IMR-90 (cell line): Measurements from ENCODE around the gene OLIG3. TPM values are rescaled to one million over a fixed set of nuclear protein-coding genes. Genes with fewer than 3 reads are reported as not detected.

Experiments
- ATAC-seq: fragments of 200-7000 bp; cut with Tn5 transposase; 2 replicates; pipeline ENCODE4 v1.9.1; 2020; ENCODE audit warnings: low read depth, mild to moderate bottlenecking, moderate library complexity
- BruUV-seq: library from RNA; stranded (reverse); fragments of 400-500 nt; replicated peaks from 2 replicates; lab custom pipeline; 2021; lab: Mats Ljungman, UMichigan
- CTCF ChIA-PET: fragments of 300-600 bp; formaldehyde crosslinking; extraction: SDS; loops from one replicate; lab custom pipeline; 2021; ENCODE audit warnings: antibody characterized with exemption; lab: Yijun Ruan, JAX
- POLR2A ChIA-PET: fragments of 300-600 bp; sonication (Branson Sonifier 250); formaldehyde crosslinking; loops from one replicate; lab custom pipeline; 2022; ENCODE audit warnings: antibody characterized with exemption; ENCODE audit not compliant: unreplicated experiment; lab: Charles Lee
- DNase-seq: peaks from one replicate; pipeline ENCODE4 v3.0.0; 2013
- H2AFZ ChIP-seq: replicated peaks from 2 replicates; pipeline ENCODE3; 2013; ENCODE audit warnings: low read length, mild to moderate bottlenecking; ENCODE audit not compliant: poor library complexity
- H2AK5ac ChIP-seq: 2 replicates; pipeline ENCODE4 v1.6.1; 2013; ENCODE audit warnings: low read depth, low read length, inconsistent platforms
- H2AK9ac ChIP-seq: replicated peaks from 2 replicates; pipeline ENCODE3; 2013; ENCODE audit warnings: mild to moderate bottlenecking, low read depth, low read length, moderate library complexity; ENCODE audit not compliant: poor library complexity
- H2BK120ac ChIP-seq: 2 replicates; pipeline ENCODE4 v1.6.1; 2013; ENCODE audit warnings: low read depth, low read length, inconsistent platforms
- H2BK15ac ChIP-seq: 3 replicates; pipeline ENCODE4 v1.6.1; 2013; ENCODE audit warnings: low read depth, low read length, inconsistent platforms
- H2BK20ac ChIP-seq: 2 replicates; pipeline ENCODE4 v1.6.1; 2013; ENCODE audit warnings: low read depth, mild to moderate bottlenecking, inconsistent platforms, low read length, moderate library complexity
- H2BK5ac ChIP-seq: 2 replicates; pipeline ENCODE4 v1.6.1; 2013; ENCODE audit warnings: mild to moderate bottlenecking, low read depth, low read length, inconsistent platforms; ENCODE audit not compliant: poor library complexity, severe bottlenecking
- H3K14ac ChIP-seq: replicated peaks from 2 replicates; pipeline ENCODE4 v1.6.1; 2013; ENCODE audit warnings: low read depth, low read length, inconsistent platforms
- H3K18ac ChIP-seq: 2 replicates; pipeline ENCODE4 v1.6.1; 2013; ENCODE audit warnings: low read depth, low read length, control low read depth
- H3K23ac ChIP-seq: 2 replicates; pipeline ENCODE4 v1.6.1; 2013; ENCODE audit warnings: low read depth, low read length, inconsistent platforms
- H3K27ac ChIP-seq: 2 replicates; pipeline ENCODE4 v1.5.1; 2013; ENCODE audit warnings: mild to moderate bottlenecking, control low read depth, low read length; ENCODE audit not compliant: insufficient read depth
- H3K27me3 ChIP-seq: 2 replicates; pipeline ENCODE4 v1.6.1; 2013; ENCODE audit warnings: low read length; ENCODE audit not compliant: control insufficient read depth, insufficient read depth
- H3K36me3 ChIP-seq: 2 replicates; pipeline ENCODE4 v1.6.1; 2013; ENCODE audit warnings: low read length, mixed read lengths; ENCODE audit not compliant: control insufficient read depth, insufficient read depth
- H3K4ac ChIP-seq: 2 replicates; pipeline ENCODE4 v1.6.1; 2013; ENCODE audit warnings: low read depth, low read length, inconsistent platforms
- H3K4me1 ChIP-seq: 2 replicates; pipeline ENCODE4 v1.6.1; 2013; ENCODE audit warnings: low read length, mixed read lengths; ENCODE audit not compliant: control insufficient read depth, insufficient read depth
- H3K4me2 ChIP-seq: 2 replicates; pipeline ENCODE4 v1.6.1; 2013; ENCODE audit warnings: low read depth, mild to moderate bottlenecking, control low read depth, low read length, moderate library complexity
- H3K4me3 ChIP-seq: 2 replicates; pipeline ENCODE4 v1.5.1; 2013; ENCODE audit warnings: low read depth, mild to moderate bottlenecking, control low read depth, low read length, moderate library complexity; ENCODE audit not compliant: insufficient read depth
- H3K56ac ChIP-seq: 2 replicates; pipeline ENCODE4 v1.6.1; 2013; ENCODE audit warnings: low read length, inconsistent platforms; ENCODE audit not compliant: insufficient read depth; ENCODE audit errors: extremely low read depth
- H3K79me1 ChIP-seq, 2 experiments: 2 replicates each; pipeline ENCODE4 v1.6.1; 2013; ENCODE audit warnings: low read length in 2 of 2, inconsistent platforms in 1 of 2, low read depth in 1 of 2
- H3K9ac ChIP-seq: 2 replicates; pipeline ENCODE4 v1.6.1; 2013; ENCODE audit warnings: low read depth, low read length, control low read depth
- H3K9me1 ChIP-seq: 2 replicates; pipeline ENCODE4 v1.6.1; 2013; ENCODE audit warnings: low read length, inconsistent platforms; ENCODE audit not compliant: insufficient read depth
- H3K9me3 ChIP-seq: 2 replicates; pipeline ENCODE4 v1.6.1; 2013; ENCODE audit warnings: low read length; ENCODE audit not compliant: control insufficient read depth, insufficient read depth
- H4K20me1 ChIP-seq: 2 replicates; pipeline ENCODE4 v1.6.1; 2013; ENCODE audit warnings: low read length, inconsistent platforms; ENCODE audit not compliant: insufficient read depth
- H4K5ac ChIP-seq: 2 replicates; pipeline ENCODE4 v1.6.1; 2013; ENCODE audit warnings: mild to moderate bottlenecking, low read depth, low read length, control low read depth
- H4K8ac ChIP-seq, 2 experiments: 2 replicates each; pipeline ENCODE4 v1.6.1; 2013; ENCODE audit warnings: low read depth in 2 of 2, low read length in 2 of 2, control low read depth in 1 of 2, inconsistent platforms in 1 of 2
- H4K91ac ChIP-seq: 2 replicates; pipeline ENCODE4 v1.6.1; 2013; ENCODE audit warnings: low read depth, low read length, inconsistent platforms; ENCODE audit not compliant: insufficient read depth
- BHLHE40 ChIP-seq: fragments of 150-350 bp; IDR thresholded peaks from 2 replicates; pipeline ENCODE4 v1.6.1; 2016; ENCODE audit warnings: mild to moderate bottlenecking, low read depth, low read length
- MAZ ChIP-seq: IDR thresholded peaks from 2 replicates; pipeline ENCODE4 v1.6.1; 2012; ENCODE audit warnings: low read depth, mild to moderate bottlenecking, low read length, improper control_type of control experiment, moderate library complexity, borderline replicate concordance
- MXI1 ChIP-seq: IDR thresholded peaks from 2 replicates; pipeline ENCODE4 v1.6.1; 2012; ENCODE audit warnings: low read depth, mild to moderate bottlenecking, low read length, moderate library complexity, borderline replicate concordance
- NFE2L2 ChIP-seq: fragments of 150-350 bp; IDR thresholded peaks from 2 replicates; pipeline ENCODE4 v1.6.1; 2016; ENCODE audit warnings: low read depth, mild to moderate bottlenecking, low read length
- POLR2A ChIP-seq: IDR thresholded peaks from 2 replicates; pipeline ENCODE4 v1.6.1; 2012; ENCODE audit warnings: mild to moderate bottlenecking, low read depth, low read length
- RFX5 ChIP-seq: IDR thresholded peaks from 2 replicates; pipeline ENCODE4 v1.8.0; 2012; ENCODE audit warnings: low read depth, mild to moderate bottlenecking, low read length, moderate library complexity
- WGBS, 2 experiments: methylation state at CpG; one replicate each; pipeline versions ENCODE4 v1.1.5 to v1.1.7; 2013; ENCODE audit warnings: missing lambda C conversion rate in 2 of 2; ENCODE audit not compliant: insufficient read length in 1 of 2; ENCODE audit errors: extremely low coverage in 2 of 2; 5-methylcytosine and 5-hydroxymethylcytosine counted together
- dilution Hi-C: fragments of 300-500 bp; cut with HindIII; formaldehyde crosslinking; loops from one replicate; pipeline ENCODE4 v1.14.3; 2018; ENCODE audit warnings: low sequenced_read_pairs; ENCODE audit not compliant: unreplicated experiment
- in situ Hi-C: fragments of 300-500 bp; cut with MboI; formaldehyde crosslinking; loops from 3 replicates; pipeline ENCODE4 v1.14.3; 2019; ENCODE audit warnings: low sequenced_read_pairs, inconsistent platforms, mixed read lengths
- intact Hi-C: fragments of 100-400 bp; cut with micrococcal nuclease; formaldehyde crosslinking; loops from 2 replicates; pipeline ENCODE4 v1.10.0; 2022
- polyA plus RNA-seq, 3 experiments: library from polyadenylated mRNA; depleted of rRNA; stranded (reverse); fragments of >200 nt; gene quantifications; 2 replicates each; pipeline ENCODE4 v1.2.3, GENCODE V29; 2012; ENCODE audit warnings: low replicate concordance in 1 of 3
- total RNA-seq: library from RNA; depleted of rRNA; stranded (reverse); fragments of >200 nt; gene quantifications from 2 replicates; pipeline ENCODE4 v1.2.3, GENCODE V29; 2012
- TF ChIP-seq, protein P1 (sequence below): conservative IDR thresholded peaks from 2 replicates; pipeline ENCODE4 v1.5.1; 2012; ENCODE audit warnings: mild to moderate bottlenecking, low read depth, low read length, improper control_type of control experiment
- TF ChIP-seq, protein P2 (sequence below): fragments of 150-350 bp; IDR thresholded peaks from 2 replicates; pipeline ENCODE4 v1.6.1; 2016; ENCODE audit warnings: low read depth, mild to moderate bottlenecking, low read length, moderate library complexity, borderline replicate concordance

Gene OLIG3
- total and polyA plus RNA-seq, 2 of the 4 experiments (the other 2 are of a cell fraction): not detected

DNA sequence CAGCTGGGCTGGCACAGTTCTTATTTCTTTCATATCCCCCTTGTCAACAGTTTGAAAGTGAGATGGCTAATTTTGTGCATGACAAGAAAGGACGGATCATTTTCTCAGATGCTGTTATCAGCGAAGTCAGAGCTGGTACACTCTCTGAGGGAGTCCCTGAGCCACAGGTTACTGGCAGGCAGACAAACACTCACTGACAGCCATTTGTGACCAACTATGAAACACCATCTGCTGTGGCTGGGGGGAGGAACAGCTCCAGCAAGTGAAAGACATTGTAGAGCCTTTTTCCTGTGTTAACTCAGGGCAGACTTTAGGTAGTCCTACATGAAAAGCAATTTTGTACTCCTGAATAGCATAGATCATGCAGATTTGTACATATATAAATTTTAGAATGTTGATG is 22.2 kb downstream of the OLIG3 start:
- Histone ChIP-seq H2AK9ac (no peak overlapping the region), H3K4ac (no peak overlapping the region), H2BK120ac (no peak overlapping the region), H3K4me1 (no peaks in the 10 kb centered on the region), H3K27me3 (peaks cover 15% of the 10 kb centered on the region), H3K9me3 (no peaks in the 10 kb centered on the region), H3K4me2 (no peak overlapping the region), H3K79me1 (no peaks in the 10 kb centered on the region), H4K91ac (no peak overlapping the region), H3K4me3 (no peak overlapping the region), H3K9me1 (no peaks in the 10 kb centered on the region), H2BK15ac (no peak overlapping the region), H3K36me3 (no peaks in the 10 kb centered on the region), H2AFZ (no peak overlapping the region), H3K23ac (no peak overlapping the region), H3K27ac (no peak overlapping the region), H3K56ac (no peak overlapping the region), H3K14ac (no peak overlapping the region), H2BK20ac (no peak overlapping the region), H4K8ac (no peak overlapping the region), H4K20me1 (no peaks in the 10 kb centered on the region), H2AK5ac (no peak overlapping the region), H4K5ac (no peak overlapping the region), H3K18ac (no peak overlapping the region), H2BK5ac (no peak overlapping the region), H3K9ac (no peak overlapping the region)
- TF ChIP-seq, protein P1, sequence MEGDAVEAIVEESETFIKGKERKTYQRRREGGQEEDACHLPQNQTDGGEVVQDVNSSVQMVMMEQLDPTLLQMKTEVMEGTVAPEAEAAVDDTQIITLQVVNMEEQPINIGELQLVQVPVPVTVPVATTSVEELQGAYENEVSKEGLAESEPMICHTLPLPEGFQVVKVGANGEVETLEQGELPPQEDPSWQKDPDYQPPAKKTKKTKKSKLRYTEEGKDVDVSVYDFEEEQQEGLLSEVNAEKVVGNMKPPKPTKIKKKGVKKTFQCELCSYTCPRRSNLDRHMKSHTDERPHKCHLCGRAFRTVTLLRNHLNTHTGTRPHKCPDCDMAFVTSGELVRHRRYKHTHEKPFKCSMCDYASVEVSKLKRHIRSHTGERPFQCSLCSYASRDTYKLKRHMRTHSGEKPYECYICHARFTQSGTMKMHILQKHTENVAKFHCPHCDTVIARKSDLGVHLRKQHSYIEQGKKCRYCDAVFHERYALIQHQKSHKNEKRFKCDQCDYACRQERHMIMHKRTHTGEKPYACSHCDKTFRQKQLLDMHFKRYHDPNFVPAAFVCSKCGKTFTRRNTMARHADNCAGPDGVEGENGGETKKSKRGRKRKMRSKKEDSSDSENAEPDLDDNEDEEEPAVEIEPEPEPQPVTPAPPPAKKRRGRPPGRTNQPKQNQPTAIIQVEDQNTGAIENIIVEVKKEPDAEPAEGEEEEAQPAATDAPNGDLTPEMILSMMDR: no peak
- TF ChIP-seq RFX5: no peak
- no peak for TF ChIP-seq POLR2A
- TF ChIP-seq BHLHE40: no peak
- no peak for TF ChIP-seq MAZ
- TF ChIP-seq NFE2L2: no peak
- TF ChIP-seq MXI1: no peak
- TF ChIP-seq, protein P2, sequence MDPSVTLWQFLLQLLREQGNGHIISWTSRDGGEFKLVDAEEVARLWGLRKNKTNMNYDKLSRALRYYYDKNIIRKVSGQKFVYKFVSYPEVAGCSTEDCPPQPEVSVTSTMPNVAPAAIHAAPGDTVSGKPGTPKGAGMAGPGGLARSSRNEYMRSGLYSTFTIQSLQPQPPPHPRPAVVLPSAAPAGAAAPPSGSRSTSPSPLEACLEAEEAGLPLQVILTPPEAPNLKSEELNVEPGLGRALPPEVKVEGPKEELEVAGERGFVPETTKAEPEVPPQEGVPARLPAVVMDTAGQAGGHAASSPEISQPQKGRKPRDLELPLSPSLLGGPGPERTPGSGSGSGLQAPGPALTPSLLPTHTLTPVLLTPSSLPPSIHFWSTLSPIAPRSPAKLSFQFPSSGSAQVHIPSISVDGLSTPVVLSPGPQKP: no peak
- ChIA-PET CTCF (no interaction called here), POLR2A (no interaction called here)
- intact Hi-C loops (no loop called here), dilution Hi-C loops (no loop called here), in situ Hi-C loops (no loop called here)
- no TSS peak for BruUV-seq
- no CpG with 5 or more reads among the region's 2 CpGs for WGBS, 2 experiments
- DNase-seq: no peak
- ATAC-seq: no peak
